ENCODE measurements around the gene UBE2D2. TPM values are rescaled to one million over a fixed set of nuclear protein-coding genes. Genes with fewer than 3 reads are reported as not detected.

UBE2D2 gene
- total and polyA plus RNA-seq, 11 donors: 84.6 to 148 (median 128) TPM

- Histone ChIP-seq H3K27me3 (no peaks in the 10 kb centered on the region), H3K4me3 (peak overlapping the region in 7 of 12 donors; percentile 3 to 22 (median 6)), H3K36me3 (peaks cover 0 to 34% (median 10%) of the 10 kb centered on the region in 9 donors), H3K4me1 (peaks cover 22 to 72% (median 51%) of the 10 kb centered on the region in 12 donors), H3K9me3 (no peaks in the 10 kb centered on the region), H3K27ac (peak overlapping the region in 11 of 12 donors; percentile 11 to 77 (median 40))
- ATAC-seq (no peak), DNase-seq (no peak)
- no peak for TF ChIP-seq CTCF (IDR thresholded peaks at IDR 0.05)
- TF ChIP-seq POLR2A (IDR thresholded peaks at IDR 0.05): no peak
- WGBS, 4 donors: 57 to 67% (median 62%) methylated on average over 6 of the region's 6 CpGs
- intact Hi-C loops (cut with DNase I): no loop called here
Measured at GRCh38 chr5:139565411-139566305, 4.5 kb downstream of the UBE2D2 start.

GRCh38 chr5:139566611-139567010 is 5.5 kb downstream of the UBE2D2 start:
- peaks cover 0 to 37% (median 12%) of the 10 kb centered on the region in 9 donors for H3K36me3 ChIP-seq
- H3K9me3 ChIP-seq: no peaks in the 10 kb centered on the region
- TF ChIP-seq CTCF (IDR thresholded peaks at IDR 0.05) (no peak), POLR2A (IDR thresholded peaks at IDR 0.05) (no peak)

GRCh38 chr5:139569270-139569955 is 8.3 kb downstream of the UBE2D2 start:
- H3K36me3 ChIP-seq: peaks cover 0 to 31% (median 17%) of the 10 kb centered on the region in 9 donors
- 70 to 83% (median 76%) methylated on average over 2 of the region's 2 CpGs for WGBS, 4 donors
- no peak overlapping the region for H3K4me3 ChIP-seq
- no peak for TF ChIP-seq POLR2A (IDR thresholded peaks at IDR 0.05)
- no peak for TF ChIP-seq CTCF (IDR thresholded peaks at IDR 0.05)
- H3K27ac ChIP-seq: no peak overlapping the region
- peaks cover 10 to 74% (median 48%) of the 10 kb centered on the region in 12 donors for H3K4me1 ChIP-seq
- no peaks in the 10 kb centered on the region for H3K27me3 ChIP-seq
- no peaks in the 10 kb centered on the region for H3K9me3 ChIP-seq
- DNase-seq: no peak
- intact Hi-C loops (cut with DNase I): no loop called here
- ATAC-seq: no peak

More at GRCh38 chr5:139566611-139567010, 5.5 kb downstream of the UBE2D2 start:
- Histone ChIP-seq H3K27ac (peak overlapping the region in 3 of 12 donors; percentile 70 to 77 (median 72)), H3K4me1 (peaks cover 24 to 80% (median 56%) of the 10 kb centered on the region in 12 donors), H3K4me3 (no peak overlapping the region), H3K27me3 (no peaks in the 10 kb centered on the region)
- ATAC-seq: no peak
- WGBS, 4 donors: 86 to 90% (median 89%) methylated on average over 5 of the region's 5 CpGs
- intact Hi-C loops (cut with DNase I): no loop called here
- DNase-seq: no peak

- intact Hi-C loops (cut with DNase I): no loop called here
- H3K4me1 ChIP-seq: peaks cover 0 to 72% (median 44%) of the 10 kb centered on the region in 12 donors
- peak overlapping the region in 1 of 12 donors; percentile 38 for H3K27ac ChIP-seq
- ATAC-seq (no peak), DNase-seq (no peak)
- no peak overlapping the region for H3K4me3 ChIP-seq
- H3K36me3 ChIP-seq: peaks cover 0 to 29% (median 16%) of the 10 kb centered on the region in 9 donors
- WGBS, 4 donors: 42 to 62% (median 48%) methylated on average over 3 of the region's 3 CpGs
- TF ChIP-seq POLR2A (IDR thresholded peaks at IDR 0.05): no peak
- H3K27me3 ChIP-seq: no peaks in the 10 kb centered on the region
- H3K9me3 ChIP-seq: no peaks in the 10 kb centered on the region
Measured at GRCh38 chr5:139571543-139571942, 10.4 kb downstream of the UBE2D2 start.

All from heart left ventricle (tissue), 16 donors.